ENCODE results near the gene HOXD12.

The HOXD12 gene

GRCh38 chr2:176136374-176137251 lies 37.0 kb downstream of the HOXD12 start:
- DNase-seq: no peak

DNA sequence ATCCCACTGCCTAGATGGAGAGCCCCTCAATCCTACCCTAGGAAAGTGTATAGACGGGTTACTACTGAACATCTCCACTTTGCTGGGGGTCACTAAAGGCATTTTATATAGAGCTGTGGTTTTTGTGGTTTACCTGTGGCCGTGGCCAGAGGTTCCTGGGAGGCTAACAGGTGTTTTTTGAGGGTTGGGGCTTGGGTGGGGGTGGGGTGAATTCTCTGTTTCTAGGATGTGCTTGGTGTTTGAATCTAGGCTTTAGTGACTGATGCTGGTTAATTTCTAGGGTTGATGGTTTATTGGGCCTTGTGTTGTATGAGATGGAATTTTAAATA lies 37.6 kb downstream of the HOXD12 start:
- no peak for DNase-seq

GRCh38 chr2:176137906-176138305 lies 38.3 kb downstream of the HOXD12 start:
- DNase-seq: no peak

GRCh38 chr2:176138526-176138922 lies 38.9 kb downstream of the HOXD12 start:
- DNase-seq: no peak

GRCh38 chr2:176138923-176139660 lies 39.5 kb downstream of the HOXD12 start:
- no peak for DNase-seq

DNA sequence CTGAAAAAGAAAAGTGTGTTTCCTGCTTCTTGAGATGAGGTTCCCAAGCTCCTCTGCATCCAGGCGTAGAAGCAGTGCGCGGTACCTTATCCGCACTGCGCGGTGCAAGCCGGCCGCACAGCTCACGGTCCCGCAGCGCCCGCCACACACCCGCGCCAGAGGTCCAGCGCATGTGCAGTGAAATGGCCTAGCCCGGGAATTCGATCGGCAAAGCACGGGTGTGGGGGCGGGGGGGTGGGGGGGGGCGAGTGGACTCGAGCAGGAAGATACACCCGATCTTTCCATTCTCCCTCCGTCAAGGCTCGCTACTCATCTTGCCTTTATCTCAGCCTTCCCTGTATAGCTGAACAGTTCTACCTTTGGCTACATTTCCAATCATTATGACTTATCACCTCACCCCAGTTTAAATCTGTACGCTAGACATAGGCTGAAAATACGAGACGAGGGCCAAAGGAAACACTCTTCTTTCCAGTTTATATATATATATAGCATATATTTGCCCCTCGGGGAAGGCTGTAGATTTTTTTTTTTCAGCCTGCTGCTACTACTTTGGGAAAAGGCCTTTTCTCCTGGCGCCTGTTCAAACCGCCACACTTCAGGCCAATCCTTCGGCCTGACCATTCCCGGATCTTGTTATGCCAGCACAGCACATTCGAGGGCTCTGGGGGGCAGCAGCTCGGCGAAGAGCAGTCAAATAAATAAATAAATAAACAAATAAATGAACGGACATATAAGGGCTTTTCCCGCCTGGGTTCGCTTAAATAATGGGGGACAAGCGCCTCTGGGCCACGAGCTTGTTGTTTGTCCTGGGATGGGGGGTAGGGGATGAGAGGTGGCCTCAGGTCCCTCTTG lies 40.3 kb downstream of the HOXD12 start:
- DNase-seq: no peak

DNA sequence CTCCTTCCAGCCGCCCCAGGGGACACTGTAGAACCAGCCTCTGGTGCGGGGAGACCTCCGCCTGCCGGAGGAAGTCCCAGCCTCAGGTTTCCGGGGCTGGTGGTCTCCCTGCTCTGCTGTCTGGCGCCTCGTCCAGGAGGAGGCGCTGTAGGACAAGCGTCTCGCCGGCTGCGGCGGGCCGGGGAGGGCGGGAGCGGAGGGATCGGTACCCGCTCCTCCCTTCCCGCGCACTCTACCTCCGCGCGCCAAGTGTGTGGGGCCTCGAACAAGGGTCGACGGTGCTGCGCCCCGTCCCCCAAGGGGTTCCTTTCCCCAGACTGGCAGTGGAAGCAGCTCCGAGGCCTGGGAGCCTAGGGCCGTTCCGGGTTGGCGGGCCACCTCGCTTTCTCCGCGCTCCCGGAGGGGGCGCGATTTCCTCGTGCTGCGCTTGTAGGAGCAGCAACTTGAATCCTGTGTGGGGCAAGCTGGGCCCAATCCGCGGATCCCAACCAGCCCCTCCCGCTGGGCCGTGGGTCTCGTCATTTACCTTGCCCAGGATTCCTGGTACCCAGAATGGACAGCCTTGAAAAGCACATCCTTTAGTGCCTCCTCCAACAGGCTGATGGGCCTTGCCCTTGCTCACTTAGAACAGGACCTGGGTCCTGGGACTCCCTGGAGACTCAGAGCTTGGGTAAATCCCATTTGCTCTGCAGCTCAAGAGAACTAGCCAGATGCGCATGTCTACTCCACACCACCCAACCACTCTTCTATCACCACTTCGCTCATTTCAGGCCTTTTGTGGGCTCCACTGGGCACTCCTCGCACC lies 41.1 kb downstream of the HOXD12 start:
- DNase-seq: peak; percentile 44

DNA sequence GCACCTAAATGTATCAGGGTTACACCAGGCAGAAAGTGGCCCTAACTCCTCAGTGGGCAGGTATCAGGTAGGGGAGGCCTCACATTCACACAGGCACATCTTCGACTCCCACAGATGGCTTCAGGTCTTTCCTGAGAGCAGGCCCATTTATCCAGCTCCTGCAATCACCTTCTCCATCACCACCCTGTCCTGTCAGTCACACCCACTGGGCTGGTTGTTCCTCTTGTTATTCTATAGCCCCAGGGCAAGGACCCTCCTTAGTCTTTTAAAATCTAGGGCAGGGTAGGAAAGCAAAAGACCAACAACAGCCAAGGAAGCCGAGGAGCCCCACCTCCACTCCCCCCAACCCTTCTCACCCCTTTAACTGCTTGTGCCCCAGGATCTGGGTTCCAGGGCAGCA lies 42.7 kb downstream of the HOXD12 start:
- no peak for DNase-seq

- DNase-seq: no peak
Measured at GRCh38 chr2:176145085-176145969, 45.7 kb downstream of the HOXD12 start.

- DNase-seq: no peak
Measured at GRCh38 chr2:176146101-176146500, 46.5 kb downstream of the HOXD12 start.

DNA sequence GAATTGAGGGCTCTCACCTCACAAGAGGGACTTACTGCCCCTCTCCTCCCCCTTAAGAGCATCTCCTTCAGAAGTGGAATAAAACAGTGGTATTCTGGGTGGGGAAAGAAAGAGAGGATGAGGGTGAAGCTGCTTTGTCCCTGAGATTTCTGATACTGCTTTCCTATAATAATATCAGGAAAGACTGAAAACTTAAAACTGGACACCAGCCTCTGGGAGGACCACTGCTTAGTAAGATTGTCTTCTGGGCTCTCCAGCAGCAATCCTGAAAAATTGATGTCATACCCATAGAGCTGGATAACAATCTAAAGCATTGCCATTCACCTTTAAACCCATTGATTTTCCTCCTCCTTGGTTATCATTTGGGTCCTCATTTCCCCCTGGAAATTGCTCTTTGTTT lies 47.0 kb downstream of the HOXD12 start:
- no peak for DNase-seq

- no peak for DNase-seq
Measured at GRCh38 chr2:176147210-176147799, 47.7 kb downstream of the HOXD12 start.

DNA sequence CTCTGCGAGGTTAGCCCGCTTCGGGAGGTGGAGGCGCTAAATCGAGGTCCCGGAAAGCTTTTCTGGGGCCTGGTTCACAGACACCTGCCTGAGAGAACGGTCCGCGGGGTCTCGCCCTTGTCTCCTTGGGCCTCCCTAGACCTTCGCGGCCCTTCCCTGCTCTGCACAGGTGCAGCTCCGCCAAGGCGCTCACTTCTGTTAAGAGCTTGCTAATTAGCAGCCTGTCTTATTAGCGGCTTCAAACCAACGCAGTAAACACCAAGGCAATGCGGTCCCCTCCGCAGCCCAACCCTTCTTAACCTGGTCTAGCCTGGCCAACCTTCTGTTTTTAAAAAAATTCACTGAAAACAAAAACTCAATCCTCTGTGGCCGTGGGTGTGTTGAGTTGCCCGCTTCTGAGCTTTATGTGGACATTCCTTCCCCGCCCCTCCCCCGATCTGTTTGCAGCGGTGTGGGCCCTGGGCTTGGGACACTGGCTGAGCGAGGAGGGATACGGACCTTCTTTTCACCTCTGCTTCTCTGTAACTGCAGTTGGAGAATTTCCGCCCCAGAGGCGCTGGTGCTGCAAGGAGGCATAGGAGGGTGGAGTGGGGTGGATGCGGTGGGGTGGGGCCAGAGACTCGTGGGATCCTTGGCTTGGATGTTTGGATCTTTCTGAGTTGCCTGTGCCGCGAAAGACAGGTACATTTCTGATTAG lies 48.4 kb downstream of the HOXD12 start:
- DNase-seq: no peak

DNA sequence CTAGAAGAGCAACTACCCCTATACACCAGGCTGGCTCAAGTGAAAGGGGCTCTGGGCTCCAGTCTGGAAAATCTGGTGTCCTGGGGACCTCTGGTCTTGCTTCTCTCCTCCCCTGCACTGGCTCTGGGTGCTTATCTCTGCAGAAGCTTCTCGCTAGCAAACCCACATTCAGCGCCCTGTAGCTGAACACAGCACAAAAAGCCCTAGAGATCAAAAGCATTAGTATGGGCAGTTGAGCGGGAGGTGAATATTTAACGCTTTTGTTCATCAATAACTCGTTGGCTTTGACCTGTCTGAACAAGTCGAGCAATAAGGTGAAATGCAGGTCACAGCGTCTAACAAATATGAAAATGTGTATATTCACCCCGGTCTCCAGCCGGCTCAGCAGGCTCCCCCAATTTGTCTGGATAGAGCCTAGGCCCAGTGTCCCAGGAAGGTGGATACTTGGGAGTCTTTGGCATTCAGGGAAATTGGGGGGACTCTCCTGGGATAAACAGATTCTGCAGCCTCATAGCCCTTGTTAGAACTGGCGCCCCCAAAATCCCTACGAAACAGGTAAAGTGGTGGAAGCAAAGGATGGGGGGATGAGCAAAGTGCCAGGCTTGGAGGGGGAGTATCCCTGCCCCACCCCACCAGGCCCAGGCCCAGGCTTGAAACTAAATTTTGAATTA lies 49.3 kb downstream of the HOXD12 start:
- no peak for DNase-seq

DNA sequence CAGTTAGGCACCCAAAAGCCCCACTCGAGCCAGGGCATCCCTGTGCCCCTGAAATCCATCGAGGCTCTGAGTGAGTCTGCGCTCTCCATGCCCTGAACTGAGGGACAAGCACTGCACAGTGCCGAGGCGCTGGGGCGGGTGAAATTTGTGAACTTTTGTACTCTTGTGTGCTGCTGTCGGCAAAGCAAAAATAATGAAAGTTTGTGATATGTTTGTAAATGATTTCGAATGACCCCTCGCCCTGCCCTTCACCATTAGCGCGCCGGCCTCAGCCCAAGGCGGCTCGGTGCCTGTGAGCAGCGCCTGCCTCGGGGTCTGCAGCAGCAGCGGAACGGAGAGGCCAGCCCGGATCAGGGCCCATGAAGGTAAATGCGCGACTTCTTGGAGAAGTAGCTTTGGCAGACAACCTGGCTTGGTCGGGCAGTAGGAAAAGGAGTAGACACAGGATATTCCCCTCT lies 49.9 kb downstream of the HOXD12 start:
- no peak for DNase-seq

GRCh38 chr2:176149939-176150583 lies 50.5 kb downstream of the HOXD12 start:
- no peak for DNase-seq

- DNase-seq: no peak
Measured at GRCh38 chr2:176150584-176151441, 51.2 kb downstream of the HOXD12 start.
